B cell (primary cell): ENCODE measurements around the gene FFAR4.

Source experiments
- EZH2 ChIP-seq: IDR thresholded peaks from 2 replicates; pipeline ENCODE4 v1.6.1; 2012; ENCODE audit warnings: borderline replicate concordance, low read depth, mild to moderate bottlenecking, moderate library complexity, low read length; ENCODE audit not compliant: insufficient read depth, poor library complexity, severe bottlenecking
- TF ChIP-seq, protein P1 (sequence below): fragments of 200-600 bp; IDR thresholded peaks from one replicate; pipeline ENCODE4 v1.8.0; 2022; ENCODE audit warnings: antibody characterized with exemption, mild to moderate bottlenecking

DNA sequence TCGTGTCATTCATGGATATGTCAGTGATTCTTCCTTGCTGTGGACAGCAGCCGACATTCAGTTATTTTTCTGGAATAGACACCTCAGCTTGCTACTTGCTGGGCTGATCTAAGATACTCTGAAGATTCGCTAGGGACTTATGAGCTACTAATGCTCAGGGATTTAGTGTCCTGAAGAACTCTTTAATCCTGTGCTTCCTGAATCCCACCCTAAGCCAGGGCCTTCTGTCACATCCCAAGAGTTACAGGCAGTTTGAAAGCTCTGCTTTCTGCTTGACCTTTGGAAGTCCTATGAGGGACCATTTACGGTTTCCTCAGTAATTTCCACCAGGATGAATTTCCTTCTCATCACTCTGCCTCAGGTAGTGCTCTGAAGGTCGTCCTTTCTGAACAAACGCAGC, 45.8 kb downstream of the FFAR4 start, which contains the start of gene PDE6C:
- TF ChIP-seq, protein P1, sequence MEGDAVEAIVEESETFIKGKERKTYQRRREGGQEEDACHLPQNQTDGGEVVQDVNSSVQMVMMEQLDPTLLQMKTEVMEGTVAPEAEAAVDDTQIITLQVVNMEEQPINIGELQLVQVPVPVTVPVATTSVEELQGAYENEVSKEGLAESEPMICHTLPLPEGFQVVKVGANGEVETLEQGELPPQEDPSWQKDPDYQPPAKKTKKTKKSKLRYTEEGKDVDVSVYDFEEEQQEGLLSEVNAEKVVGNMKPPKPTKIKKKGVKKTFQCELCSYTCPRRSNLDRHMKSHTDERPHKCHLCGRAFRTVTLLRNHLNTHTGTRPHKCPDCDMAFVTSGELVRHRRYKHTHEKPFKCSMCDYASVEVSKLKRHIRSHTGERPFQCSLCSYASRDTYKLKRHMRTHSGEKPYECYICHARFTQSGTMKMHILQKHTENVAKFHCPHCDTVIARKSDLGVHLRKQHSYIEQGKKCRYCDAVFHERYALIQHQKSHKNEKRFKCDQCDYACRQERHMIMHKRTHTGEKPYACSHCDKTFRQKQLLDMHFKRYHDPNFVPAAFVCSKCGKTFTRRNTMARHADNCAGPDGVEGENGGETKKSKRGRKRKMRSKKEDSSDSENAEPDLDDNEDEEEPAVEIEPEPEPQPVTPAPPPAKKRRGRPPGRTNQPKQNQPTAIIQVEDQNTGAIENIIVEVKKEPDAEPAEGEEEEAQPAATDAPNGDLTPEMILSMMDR: no peak
- TF ChIP-seq EZH2: no peak
